ENCODE measurements around the gene ZMAT5. TPM values are rescaled to one million over a fixed set of nuclear protein-coding genes. Genes with fewer than 3 reads are reported as not detected.

The ZMAT5 gene
- total and polyA plus RNA-seq, 2 donors from 2014 or later: 21.3 to 47.7 TPM

DNA sequence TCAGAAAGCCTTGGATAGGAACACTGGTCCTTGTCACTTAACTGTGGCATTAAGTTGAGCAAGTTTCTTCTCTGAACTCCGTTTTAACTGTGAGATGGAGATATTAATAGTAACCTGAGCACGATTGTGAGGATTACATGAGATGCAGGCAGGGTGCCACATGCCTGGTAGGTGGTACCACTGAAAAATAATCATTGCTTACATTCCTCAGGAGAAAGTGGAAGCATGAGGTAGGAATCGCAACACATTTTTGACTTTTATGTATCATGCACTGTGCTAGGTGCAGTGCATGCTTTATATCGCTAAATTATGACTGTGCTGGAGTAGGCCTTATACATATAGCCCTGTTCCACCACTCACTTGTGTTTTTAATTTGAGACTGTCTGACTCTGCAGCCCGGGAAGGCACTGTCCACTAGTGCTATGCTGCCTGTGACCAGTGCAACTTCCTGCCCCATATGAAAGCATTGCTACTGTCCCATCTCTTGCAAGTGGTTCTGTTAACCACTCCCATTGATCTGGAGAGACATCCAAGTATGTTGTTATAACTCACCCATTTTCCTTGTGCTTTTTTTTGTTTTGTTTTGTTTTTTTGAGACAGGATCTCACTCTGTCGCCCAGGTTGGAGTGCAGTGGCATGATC lies 1.4 kb upstream of the ZMAT5 start:
- TF ChIP-seq, protein P1, sequence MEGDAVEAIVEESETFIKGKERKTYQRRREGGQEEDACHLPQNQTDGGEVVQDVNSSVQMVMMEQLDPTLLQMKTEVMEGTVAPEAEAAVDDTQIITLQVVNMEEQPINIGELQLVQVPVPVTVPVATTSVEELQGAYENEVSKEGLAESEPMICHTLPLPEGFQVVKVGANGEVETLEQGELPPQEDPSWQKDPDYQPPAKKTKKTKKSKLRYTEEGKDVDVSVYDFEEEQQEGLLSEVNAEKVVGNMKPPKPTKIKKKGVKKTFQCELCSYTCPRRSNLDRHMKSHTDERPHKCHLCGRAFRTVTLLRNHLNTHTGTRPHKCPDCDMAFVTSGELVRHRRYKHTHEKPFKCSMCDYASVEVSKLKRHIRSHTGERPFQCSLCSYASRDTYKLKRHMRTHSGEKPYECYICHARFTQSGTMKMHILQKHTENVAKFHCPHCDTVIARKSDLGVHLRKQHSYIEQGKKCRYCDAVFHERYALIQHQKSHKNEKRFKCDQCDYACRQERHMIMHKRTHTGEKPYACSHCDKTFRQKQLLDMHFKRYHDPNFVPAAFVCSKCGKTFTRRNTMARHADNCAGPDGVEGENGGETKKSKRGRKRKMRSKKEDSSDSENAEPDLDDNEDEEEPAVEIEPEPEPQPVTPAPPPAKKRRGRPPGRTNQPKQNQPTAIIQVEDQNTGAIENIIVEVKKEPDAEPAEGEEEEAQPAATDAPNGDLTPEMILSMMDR (IDR thresholded peaks at IDR 0.05; ENCODE audit: borderline replicate concordance, extremely low read depth, insufficient read depth): no peak
- Histone ChIP-seq H3K4me3 (ENCODE audit: low read length in 3 of 3) (peak overlapping the region; percentile 98 to 100 (median 99)), H3K4me1 (ENCODE audit: control insufficient read depth in 2 of 3, insufficient read depth in 2 of 3, low read depth in 1 of 3, low read length in 3 of 3) (peaks cover 0 to 20% (median 12%) of the 10 kb centered on the region in 3 donors), H3K36me3 (ENCODE audit: control insufficient read depth in 2 of 3, insufficient read depth in 3 of 3, low read length in 3 of 3) (peaks cover 0 to 12% (median 5%) of the 10 kb centered on the region in 3 donors), H3K27me3 (ENCODE audit: control insufficient read depth, insufficient read depth, low read length) (no peaks in the 10 kb centered on the region), H3K27ac (ENCODE audit: low read depth in 2 of 2, low read length in 2 of 2) (peak overlapping the region in 1 of 2 donors; percentile 94), H3K9ac (ENCODE audit: low read length in 3 of 3) (peak overlapping the region; percentile 96 to 99 (median 97)), H3K9me3 (ENCODE audit: control insufficient read depth in 2 of 3, insufficient read depth in 1 of 3, low read length in 3 of 3) (no peaks in the 10 kb centered on the region)
- FAIRE-seq (no peak), DNase-seq (no peak)
- intact Hi-C loops (cut with DNase I): no loop called here

DNA sequence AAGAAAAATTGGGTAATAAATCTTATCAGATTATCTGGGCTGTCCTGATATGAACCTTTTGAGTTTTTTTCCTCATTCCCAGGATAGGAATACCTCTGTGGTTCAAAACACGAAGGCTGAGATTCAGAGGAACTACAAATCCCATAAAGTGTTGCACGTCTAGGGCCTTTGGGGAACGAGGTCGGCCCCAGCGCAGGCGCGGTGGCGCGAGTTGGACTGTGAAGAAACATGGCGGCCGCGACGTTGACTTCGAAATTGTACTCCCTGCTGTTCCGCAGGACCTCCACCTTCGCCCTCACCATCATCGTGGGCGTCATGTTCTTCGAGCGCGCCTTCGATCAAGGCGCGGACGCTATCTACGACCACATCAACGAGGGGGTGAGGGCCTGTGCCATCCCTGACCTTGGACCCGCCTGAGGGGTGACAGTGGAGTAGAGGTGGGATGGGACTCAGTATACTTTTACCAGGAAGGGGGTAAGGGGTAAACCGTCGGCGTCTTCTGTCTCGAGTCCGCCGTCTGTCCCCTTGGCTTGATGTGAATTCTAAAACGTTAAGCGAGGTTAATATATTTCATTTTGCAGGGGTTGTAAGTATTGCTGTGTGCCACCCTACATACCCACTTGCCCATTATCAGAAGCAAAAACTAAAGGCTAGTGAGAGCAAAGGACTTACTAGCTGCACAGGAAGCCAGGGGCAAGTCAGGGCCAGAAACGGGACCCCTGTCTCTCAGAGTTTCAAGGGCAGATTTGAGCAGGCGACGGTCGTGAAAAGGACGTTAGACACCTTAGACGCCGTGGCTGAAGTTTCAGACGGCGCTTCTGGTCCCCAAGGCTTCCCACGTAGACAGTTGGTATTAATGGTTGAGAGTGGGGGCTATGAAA lies 604 bp upstream of the ZMAT5 start, which contains the start of gene UQCR10:
TSS of gene UQCR10 (plus strand) at position 199 of the 881 bp plus-strand sequence. CDS start at position 229, 30 bp downstream.
- Histone ChIP-seq H3K9me3 (ENCODE audit: control insufficient read depth in 2 of 3, insufficient read depth in 1 of 3, low read length in 3 of 3) (no peaks in the 10 kb centered on the region), H3K4me1 (ENCODE audit: control insufficient read depth in 2 of 3, insufficient read depth in 2 of 3, low read depth in 1 of 3, low read length in 3 of 3) (peaks cover 0 to 20% (median 12%) of the 10 kb centered on the region in 3 donors), H3K4me3 (ENCODE audit: low read length in 3 of 3) (peak within 1 kb of the TSS; percentile 98 to 100 (median 99)), H3K9ac (ENCODE audit: low read length in 3 of 3) (peak within 1 kb of the TSS; percentile 96 to 99 (median 97)), H3K27me3 (ENCODE audit: control insufficient read depth, insufficient read depth, low read length) (no peaks in the 10 kb centered on the region), H3K36me3 (ENCODE audit: control insufficient read depth in 2 of 3, insufficient read depth in 3 of 3, low read length in 3 of 3) (peaks cover 0 to 12% (median 5%) of the 10 kb centered on the region in 3 donors), H3K27ac (ENCODE audit: low read depth in 2 of 2, low read length in 2 of 2) (peak within 1 kb of the TSS; percentile 91 to 94)
- intact Hi-C loops (cut with DNase I): no loop called here
- FAIRE-seq (no peak), DNase-seq (peak; percentile 92 to 98 (median 97))
- TF ChIP-seq, protein P1 (IDR thresholded peaks at IDR 0.05; ENCODE audit: borderline replicate concordance, extremely low read depth, insufficient read depth): no peak

DNA sequence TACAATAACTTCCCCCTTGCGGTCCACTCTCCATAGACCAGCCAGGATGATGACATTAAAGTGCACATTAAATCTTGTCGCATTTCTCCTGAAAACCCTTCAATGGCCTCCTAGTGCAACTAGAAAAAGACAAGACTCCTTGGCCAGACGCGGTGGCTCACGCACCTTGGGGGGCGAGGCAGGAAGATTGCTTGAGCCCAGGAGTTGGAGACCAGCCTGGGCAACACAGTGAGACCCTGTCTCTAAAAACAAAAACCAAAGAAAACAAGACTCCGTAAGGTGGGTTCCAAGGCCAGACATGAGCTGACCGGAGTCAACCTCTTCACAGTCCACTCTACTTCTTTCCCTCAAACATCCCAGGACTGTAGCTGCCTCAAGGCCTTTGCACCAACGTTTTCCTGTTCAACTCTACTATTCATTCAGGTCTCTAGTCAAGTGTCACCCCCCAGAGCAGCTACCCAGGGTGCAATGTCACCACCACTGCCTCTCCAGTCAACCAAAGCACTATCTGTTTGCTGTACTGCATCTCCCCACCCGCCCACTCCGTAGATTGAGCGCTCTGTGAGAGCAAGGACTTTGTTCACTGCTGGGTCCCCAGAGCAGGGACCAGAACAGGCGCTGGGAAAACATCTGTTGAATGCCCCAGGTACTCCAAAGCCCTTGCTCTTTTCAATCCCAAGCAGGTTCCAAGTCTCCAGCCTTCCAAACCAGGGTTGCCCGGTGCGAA lies 739 bp downstream of the ZMAT5 start:
- TF ChIP-seq, protein P1 (IDR thresholded peaks at IDR 0.05; ENCODE audit: borderline replicate concordance, extremely low read depth, insufficient read depth): no peak
- no peak for FAIRE-seq
- peaks cover 0 to 20% (median 12%) of the 10 kb centered on the region in 3 donors for H3K4me1 ChIP-seq (ENCODE audit: control insufficient read depth in 2 of 3, insufficient read depth in 2 of 3, low read depth in 1 of 3, low read length in 3 of 3)
- H3K27me3 ChIP-seq (ENCODE audit: control insufficient read depth, insufficient read depth, low read length): no peaks in the 10 kb centered on the region
- H3K27ac ChIP-seq (ENCODE audit: low read depth in 2 of 2, low read length in 2 of 2): peak overlapping the region; percentile 52 to 77
- H3K4me3 ChIP-seq (ENCODE audit: low read length in 3 of 3): peak overlapping the region; percentile 88 to 100 (median 98)
- peak in 3 of 5 donors; percentile 30 to 71 (median 53) for DNase-seq
- intact Hi-C loops (cut with DNase I): no loop called here
- peak overlapping the region; percentile 79 to 85 (median 79) for H3K9ac ChIP-seq (ENCODE audit: low read length in 3 of 3)
- peaks cover 0 to 12% (median 5%) of the 10 kb centered on the region in 3 donors for H3K36me3 ChIP-seq (ENCODE audit: control insufficient read depth in 2 of 3, insufficient read depth in 3 of 3, low read length in 3 of 3)
- H3K9me3 ChIP-seq (ENCODE audit: control insufficient read depth in 2 of 3, insufficient read depth in 1 of 3, low read length in 3 of 3): no peaks in the 10 kb centered on the region
